NB4 (cell line): ENCODE measurements around the gene CPNE2.
"Not testable (repeated sequence)": the region's sequence is repeated elsewhere in the genome, so short reads cannot be mapped to it uniquely, and the experiment has no call there.

Experiments
- DNase-seq: peaks from one replicate; pipeline ENCODE4 v3.0.0; 2010; ENCODE audit warnings: low read depth
- H3K4me3 ChIP-seq: one replicate; pipeline ENCODE4 v1.5.1; 2011; ENCODE audit warnings: mild to moderate bottlenecking, low read depth, low read length, moderate library complexity
- MYC ChIP-seq: IDR thresholded peaks from 2 replicates; pipeline ENCODE4 v1.6.1; 2011; ENCODE audit warnings: low read depth, low read length
- POLR2A ChIP-seq: IDR thresholded peaks from 2 replicates; pipeline ENCODE4 v1.6.1; 2011; ENCODE audit warnings: mild to moderate bottlenecking; ENCODE audit not compliant: insufficient read length; ENCODE audit errors: extremely low read depth
- TF ChIP-seq, protein P1 (sequence below): IDR thresholded peaks from 2 replicates; pipeline ENCODE4 v1.6.1; 2011; ENCODE audit warnings: low read depth, low read length
- TF ChIP-seq, protein P2 (sequence below): IDR thresholded peaks from one replicate; pipeline ENCODE4 v1.5.1; 2012; ENCODE audit warnings: low read depth, low read length

CPNE2 gene

DNA sequence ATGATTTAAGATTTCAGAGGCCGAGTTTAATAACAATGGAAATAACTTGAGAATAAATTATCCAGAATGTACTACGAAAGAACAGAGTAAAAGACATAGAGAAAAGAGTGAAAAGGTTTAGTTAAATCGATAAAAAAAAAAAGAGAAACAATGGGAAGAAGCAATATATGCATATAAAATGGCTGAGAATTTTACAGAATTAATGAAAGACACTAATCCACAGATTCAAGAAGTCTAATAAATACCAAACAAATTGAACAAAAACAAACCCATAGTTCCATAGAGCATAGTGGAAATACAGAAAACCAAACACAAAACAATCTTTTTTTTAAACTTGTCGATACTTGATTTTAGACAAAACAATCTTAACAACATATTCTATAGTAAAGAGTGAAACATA is 91.7 kb downstream of the CPNE2 start:
- TF ChIP-seq, protein P1, sequence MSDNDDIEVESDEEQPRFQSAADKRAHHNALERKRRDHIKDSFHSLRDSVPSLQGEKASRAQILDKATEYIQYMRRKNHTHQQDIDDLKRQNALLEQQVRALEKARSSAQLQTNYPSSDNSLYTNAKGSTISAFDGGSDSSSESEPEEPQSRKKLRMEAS, result no peak
- TF ChIP-seq, protein P2, sequence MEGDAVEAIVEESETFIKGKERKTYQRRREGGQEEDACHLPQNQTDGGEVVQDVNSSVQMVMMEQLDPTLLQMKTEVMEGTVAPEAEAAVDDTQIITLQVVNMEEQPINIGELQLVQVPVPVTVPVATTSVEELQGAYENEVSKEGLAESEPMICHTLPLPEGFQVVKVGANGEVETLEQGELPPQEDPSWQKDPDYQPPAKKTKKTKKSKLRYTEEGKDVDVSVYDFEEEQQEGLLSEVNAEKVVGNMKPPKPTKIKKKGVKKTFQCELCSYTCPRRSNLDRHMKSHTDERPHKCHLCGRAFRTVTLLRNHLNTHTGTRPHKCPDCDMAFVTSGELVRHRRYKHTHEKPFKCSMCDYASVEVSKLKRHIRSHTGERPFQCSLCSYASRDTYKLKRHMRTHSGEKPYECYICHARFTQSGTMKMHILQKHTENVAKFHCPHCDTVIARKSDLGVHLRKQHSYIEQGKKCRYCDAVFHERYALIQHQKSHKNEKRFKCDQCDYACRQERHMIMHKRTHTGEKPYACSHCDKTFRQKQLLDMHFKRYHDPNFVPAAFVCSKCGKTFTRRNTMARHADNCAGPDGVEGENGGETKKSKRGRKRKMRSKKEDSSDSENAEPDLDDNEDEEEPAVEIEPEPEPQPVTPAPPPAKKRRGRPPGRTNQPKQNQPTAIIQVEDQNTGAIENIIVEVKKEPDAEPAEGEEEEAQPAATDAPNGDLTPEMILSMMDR, result no peak
- TF ChIP-seq MYC, result no peak
- no peak for TF ChIP-seq POLR2A
- peak overlapping the region; percentile 96 for H3K4me3 ChIP-seq
- DNase-seq, result no peak

DNA sequence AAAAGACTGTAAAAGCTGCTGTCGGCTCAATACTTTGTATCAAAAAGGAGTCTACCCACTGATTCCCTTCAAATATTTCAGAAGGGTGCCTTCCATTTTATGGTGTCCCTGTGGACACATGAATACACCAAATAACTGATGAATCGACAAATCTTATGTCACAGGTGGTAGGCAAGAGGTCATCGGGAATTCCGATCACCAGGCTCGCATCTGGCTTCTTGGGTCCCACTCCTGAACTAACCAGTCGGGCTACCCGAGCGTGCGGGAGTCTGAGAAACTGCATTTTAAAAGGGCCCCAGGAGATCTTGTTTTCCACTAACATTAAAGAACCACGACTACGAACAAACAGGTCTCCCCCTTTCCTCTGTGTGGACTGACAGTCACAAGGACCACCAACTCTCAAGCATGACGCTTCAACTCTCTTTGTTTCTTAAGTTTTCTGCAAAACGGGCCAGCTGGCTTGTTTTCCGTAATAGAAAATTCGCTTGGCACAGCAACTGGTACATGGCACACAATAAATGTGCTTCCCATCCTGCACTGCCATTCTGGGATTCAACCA is 92.6 kb downstream of the CPNE2 start:
- TF ChIP-seq, protein P1, result no peak
- no peak for TF ChIP-seq MYC
- TF ChIP-seq, protein P2, result no peak
- no peak for TF ChIP-seq POLR2A
- DNase-seq, result no peak
- peak overlapping the region; percentile 96 for H3K4me3 ChIP-seq

DNA sequence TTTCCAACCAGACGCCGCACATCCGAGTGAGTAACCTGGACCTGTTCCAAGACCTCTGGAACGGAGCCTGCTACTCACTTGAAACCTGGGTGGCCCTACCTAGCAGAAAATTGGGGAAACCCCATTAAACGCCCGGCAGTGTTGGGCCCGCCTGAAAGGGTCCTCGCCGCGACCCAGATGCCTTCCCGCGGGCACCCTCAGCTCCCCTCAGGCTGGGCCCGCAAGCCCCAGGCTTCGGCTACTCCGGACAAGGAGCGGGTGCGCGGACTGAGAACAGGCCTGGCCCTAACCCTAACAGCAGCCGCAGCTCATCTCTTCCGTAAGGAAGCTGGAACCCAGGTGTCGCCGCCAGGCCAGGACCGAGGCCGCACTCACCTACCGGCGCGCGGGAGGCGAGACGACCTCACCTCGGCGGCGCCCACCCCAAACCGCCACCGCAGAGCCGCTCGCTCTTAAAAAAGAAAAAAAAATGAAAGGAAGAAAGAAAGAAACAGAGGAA is 93.1 kb downstream of the CPNE2 start:
- DNase-seq, result no peak

DNA sequence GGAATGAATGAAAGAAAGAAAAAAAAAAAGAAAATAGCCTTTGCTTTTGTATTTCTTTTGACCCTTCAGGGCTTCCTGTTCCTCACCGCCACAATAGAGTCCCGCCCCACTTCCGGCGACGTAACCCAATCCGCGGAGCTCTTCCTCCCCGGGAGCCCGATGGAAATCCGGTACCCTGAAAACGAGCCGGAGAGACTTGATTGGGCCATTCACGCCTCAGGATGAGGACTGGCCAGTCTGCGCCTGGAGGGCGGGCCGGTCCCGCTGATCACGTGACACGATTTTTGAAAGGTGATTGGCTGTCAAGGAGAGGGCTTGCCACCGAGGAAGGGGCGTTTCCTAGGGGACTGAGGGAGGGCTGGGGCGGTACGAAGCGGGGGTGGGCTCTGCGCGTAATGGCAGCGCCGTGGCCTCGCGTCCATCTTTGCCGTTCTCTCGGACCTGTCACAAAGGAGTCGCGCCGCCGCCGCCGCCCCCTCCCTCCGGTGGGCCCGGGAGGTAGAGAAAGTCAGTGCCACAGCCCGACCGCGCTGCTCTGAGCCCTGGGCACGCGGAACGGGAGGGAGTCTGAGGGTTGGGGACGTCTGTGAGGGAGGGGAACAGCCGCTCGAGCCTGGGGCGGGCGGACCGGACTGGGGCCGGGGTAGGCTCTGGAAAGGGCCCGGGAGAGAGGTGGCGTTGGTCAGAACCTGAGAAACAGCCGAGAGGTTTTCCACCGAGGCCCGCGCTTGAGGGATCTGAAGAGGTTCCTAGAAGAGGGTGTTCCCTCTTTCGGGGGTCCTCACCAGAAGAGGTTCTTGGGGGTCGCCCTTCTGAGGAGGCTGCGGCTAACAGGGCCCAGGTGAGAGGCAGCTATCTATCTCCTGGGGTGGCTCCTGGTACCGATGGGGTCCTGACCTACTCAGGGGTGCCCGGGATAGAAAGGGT is 93.8 kb downstream of the CPNE2 start, which contains the start of the genes PSME3IP1 and RSPRY1:
Gene PSME3IP1, minus strand, starts transcription at position 95 of the 927 bp plus-strand sequence. CDS start 12,185 bp downstream, outside the sequence.
Gene RSPRY1, plus strand, starts transcription at position 385 of the 927 bp plus-strand sequence. CDS start 18,330 bp downstream, outside the sequence.
- peak; percentile 100 for DNase-seq
- TF ChIP-seq, protein P2, result no peak
- TF ChIP-seq, protein P1, result peak; percentile 92
- TF ChIP-seq MYC (peak; percentile 29; the same call in 1 of the 2 replicates), POLR2A (peak; percentile 32)
- peak within 1 kb of the TSS; percentile 96 for H3K4me3 ChIP-seq

More for the DNA sequence above, 93.1 kb downstream of the CPNE2 start:
- H3K4me3 ChIP-seq, result peak overlapping the region; percentile 96
- no peak for TF ChIP-seq MYC
- TF ChIP-seq, protein P2, result no peak
- no peak for TF ChIP-seq POLR2A
- TF ChIP-seq, protein P1, result no peak

DNA sequence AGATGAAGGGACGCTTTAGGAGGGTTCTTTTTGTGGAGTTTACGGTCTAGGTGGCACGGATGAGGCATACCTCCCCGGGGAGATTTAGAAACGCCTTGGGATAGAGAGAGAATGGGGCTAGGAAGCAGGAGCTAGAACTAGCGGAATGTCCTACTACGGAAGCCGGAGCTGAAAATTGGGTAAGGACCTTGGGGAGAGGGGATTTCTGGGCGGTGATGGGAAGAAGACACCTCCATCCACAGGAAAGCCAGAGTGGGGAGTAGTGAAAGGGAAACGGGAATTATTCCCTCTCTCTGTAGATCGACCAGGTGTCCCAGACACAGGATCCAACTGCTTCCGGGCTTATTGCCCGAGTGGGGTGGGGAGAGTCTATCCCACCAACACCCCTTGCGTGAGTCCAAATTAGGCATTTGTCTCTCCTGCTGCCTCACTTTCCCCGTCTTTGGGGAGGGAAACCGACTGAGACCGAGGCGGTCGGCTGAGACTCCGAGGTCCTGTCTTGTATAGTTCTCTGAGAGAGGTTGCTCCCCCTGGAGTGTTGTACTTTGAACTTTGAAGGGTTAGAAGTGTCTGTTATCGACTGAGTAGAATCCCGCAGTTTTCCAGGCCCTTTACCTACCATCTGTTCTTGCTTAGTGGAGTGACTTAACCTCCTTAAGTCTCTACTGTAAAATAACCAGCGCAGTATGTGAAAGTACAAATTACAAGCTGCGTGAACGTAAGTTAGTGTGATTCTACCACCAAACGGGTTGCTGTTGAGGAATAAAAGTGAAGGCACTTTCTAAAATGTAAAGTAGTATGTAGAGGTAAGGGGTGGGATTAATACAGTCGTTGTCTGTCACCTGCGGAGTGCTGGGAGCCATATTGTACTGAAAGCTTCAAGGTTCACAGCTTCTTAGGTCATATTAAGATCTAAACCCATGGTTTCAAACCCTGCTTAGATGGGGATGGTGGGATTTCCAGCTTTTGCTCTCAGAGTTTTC is 94.8 kb downstream of the CPNE2 start:
- peak overlapping the region; percentile 95 for H3K4me3 ChIP-seq
- TF ChIP-seq MYC (no peak), POLR2A (no peak)
- TF ChIP-seq, protein P1, result no peak
- TF ChIP-seq, protein P2, result no peak
- DNase-seq, result peak; percentile 45

DNA sequence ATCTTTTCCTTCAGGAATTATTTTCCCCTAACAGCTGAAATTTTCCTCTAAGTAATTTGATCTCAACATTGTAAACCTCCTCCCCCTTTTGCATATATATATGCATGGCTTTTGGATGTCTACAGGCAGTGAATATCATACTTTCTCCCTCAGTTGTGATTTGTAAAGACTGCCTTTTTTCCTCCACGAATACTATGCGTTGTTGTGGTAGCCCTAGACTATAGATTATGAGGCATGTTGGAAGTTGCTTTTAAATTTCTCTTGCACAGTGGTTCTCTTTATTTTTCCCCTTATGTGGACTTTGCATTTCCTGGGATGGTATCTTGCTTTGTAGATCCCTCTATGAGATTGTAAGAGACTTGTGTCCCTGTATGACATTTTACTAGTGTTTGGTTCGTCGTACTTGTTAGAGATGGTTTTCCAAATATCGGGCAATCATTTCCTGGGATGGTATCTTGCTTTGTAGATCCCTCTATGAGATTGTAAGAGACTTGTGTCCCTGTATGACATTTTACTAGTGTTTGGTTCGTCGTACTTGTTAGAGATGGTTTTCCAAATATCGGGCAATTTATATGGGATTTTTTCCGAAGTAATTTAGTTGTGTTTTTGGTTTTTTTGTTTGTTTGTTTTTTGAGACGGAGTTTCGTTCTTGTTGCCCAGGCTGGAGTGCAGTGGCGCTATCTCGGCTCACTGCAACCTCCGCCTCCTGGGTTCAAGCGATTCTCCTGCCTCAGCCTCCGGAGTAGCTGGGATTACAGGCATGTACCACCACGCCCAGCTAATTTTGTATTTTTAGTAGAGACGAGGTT is 95.7 kb downstream of the CPNE2 start:
- peak overlapping the region; percentile 95 for H3K4me3 ChIP-seq
- not testable (repeated sequence) for DNase-seq
